HG02852 (cell line): Measurements from ENCODE around the gene FOXD4L1.
A peak's percentile ranks its signal among the peaks of the same experiment; 100 is the strongest.
"Not testable (repeated sequence)": the region's sequence is repeated elsewhere in the genome, so short reads cannot be mapped to it uniquely, and the experiment has no call there.

Source experiments
- ATAC-seq: cut with Tn5 transposase; IDR thresholded peaks from one replicate; pipeline ENCODE4 v1.9.1; 2021; ENCODE audit warnings: mild to moderate bottlenecking, moderate library complexity; ENCODE audit not compliant: unreplicated experiment

FOXD4L1 gene

DNA sequence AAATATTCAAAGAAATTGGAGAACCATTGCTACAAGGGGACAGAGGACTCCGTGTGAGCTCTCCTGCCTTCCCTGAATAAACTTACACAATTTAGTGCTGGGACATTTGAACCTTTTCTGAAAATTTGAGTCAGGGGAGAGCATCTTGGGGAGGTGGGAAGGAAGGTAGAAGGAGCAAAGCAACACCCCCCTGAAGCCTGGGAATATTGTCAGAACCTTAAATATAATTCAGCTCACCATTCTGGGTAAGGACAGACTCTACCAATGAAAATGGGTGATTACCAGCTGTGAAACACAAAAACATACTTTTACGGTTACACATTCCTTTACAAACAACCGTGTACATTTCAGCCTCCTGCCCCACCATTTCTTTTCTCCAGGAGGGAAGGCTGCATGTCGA is at the start of gene FOXD4L1:
TSS of gene FOXD4L1 (plus strand) at position 301 of the 400 bp plus-strand sequence. CDS start 592 bp downstream, outside the sequence.
- ATAC-seq = not testable (repeated sequence)

DNA sequence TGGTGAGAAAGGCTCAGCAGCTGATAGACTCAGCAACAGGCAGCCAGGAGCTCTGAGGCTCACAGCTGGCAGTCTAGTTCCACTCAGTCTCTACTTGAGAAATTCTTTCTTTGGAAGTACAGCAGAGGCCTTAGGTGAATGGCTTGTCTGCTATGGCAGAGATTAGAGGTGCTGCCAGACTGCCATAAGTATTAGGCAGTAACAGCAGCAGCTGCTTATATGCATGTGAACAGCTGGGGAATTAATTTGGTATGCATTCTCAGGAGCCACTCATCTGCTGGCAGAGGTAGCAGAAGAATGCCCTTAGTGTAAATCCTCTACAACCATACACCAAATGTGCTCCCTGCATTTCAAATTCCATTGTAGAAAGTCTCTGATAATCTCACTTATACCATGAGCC is 32.7 kb upstream of the FOXD4L1 start:
- not testable (repeated sequence) for ATAC-seq

DNA sequence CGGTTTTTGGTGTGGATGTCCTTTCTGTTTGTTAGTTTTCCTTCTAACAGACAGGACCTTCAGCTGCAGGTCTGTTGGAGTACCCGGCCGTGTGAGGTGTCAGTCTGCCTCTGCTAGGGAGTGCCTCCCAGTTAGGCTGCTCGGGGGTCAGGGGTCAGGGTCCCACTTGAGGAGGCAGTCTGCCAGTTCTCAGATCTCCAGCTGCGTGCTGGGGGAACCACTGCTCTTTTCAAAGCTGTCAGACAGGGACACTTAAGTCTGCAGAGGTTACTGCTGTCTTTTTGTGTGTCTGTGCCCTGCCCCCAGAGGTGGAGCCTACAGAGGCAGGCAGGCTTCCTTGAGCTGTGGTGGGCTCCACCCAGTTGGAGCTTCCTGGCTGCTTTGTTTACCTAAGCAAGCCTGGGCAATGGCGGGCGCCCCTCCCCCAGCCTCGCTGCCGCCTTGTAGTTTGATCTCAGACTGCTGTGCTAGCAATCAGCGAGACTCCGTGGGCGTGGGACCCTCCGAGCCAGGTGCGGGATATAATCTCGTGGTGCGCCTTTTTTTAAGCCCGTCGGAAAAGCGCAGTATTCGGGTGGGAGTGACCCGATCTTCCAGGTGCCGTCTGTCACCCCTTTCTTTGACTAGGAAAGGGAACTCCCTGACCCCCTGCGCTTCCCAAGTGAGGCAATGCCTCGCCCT is 21.6 kb upstream of the FOXD4L1 start:
- not testable (repeated sequence) for ATAC-seq

DNA sequence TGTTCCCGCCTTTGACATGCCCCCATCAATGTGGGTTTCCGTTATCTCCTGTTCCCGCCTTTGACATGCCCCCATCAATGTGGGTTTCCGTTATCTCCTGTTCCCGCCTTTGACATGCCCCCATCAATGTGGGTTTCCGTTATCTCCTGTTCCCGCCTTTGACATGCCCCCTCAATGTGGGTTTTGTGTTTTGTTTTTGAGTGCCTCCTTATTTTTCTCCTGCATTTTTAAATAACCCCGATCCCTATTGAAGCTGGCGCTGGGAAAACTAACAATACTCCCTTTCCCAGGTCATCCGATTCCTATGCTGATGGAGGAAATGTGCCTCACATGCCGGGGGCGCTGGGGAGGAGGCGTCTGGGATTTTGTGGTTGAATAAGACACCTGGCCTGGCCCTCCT is 1.9 kb upstream of the FOXD4L1 start:
- not testable (repeated sequence) for ATAC-seq

DNA sequence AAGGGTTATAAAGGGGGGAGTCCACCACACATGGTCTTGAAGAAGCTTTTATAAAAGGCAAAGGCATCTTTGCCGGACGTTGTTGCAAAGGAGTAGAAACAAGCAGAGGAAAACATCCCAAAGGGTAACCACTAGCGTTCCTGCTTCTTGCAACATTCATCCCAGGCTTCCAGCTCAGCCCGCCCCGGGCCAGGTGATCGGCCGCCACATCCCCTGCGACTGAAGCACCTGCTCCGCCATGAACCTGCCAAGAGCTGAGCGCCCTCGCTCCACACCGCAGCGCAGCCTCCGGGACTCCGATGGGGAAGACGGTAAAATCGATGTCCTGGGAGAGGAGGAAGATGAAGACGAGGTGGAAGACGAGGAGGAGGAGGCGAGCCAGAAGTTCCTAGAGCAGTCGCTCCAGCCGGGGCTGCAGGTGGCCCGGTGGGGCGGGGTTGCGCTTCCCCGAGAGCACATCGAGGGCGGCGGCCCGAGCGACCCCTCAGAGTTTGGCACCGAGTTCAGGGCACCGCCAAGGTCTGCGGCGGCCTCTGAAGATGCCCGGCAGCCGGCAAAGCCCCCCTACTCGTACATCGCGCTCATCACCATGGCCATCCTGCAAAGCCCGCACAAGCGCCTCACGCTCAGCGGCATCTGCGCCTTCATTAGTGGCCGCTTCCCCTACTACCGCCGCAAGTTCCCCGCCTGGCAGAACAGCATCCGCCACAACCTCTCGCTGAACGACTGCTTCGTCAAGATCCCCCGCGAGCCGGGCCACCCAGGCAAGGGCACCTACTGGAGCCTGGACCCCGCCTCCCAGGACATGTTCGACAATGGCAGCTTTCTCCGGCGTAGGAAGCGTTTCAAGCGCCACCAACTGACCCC is 787 bp downstream of the FOXD4L1 start:
- ATAC-seq = not testable (repeated sequence)

DNA sequence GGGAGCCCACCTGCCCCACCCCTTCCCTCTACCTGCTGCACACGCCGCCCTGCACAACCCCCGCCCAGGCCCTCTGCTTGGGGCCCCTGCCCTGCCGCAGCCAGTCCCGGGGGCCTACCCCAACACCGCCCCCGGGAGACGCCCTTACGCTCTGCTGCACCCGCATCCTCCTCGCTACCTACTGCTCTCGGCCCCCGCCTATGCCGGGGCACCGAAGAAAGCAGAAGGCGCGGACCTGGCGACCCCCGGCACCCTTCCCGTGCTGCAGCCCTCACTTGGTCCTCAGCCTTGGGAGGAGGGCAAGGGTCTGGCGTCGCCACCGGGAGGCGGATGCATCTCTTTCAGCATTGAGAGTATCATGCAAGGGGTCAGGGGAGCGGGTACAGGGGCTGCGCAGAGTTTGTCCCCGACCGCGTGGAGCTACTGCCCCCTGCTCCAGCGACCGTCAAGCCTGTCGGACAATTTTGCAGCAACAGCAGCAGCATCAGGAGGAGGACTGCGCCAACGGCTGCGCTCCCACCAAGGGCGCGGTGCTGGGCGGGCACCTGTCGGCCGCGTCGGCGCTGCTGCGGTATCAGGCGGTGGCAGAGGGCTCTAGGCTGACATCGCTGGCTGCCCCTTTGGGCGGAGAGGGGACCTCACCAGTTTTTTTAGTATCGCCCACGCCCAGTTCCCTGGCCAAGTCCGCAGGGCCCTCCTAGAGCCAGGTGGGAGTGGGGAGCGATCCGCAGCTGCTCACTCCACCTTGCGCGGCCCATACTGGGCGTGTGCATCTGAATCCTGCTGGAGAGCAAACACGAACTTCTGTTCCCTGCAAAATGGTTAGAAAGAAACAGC is 1.6 kb downstream of the FOXD4L1 start:
- ATAC-seq = not testable (repeated sequence)

DNA sequence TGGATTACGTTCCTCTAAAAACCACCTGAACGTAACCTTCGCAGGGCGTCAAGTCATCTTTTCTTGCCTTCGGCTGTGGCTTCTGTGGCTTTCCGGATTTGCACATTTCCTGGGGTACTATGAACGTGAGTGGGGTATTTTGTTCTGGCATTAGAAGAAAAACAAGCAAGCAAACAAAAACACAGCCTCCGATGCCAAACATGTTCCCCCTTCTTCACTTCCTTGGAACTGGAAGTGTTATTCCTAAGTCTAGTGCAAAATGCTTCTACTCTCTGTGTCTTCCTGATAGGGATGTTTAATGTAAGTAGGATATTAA is 2.2 kb downstream of the FOXD4L1 start:
- ATAC-seq = not testable (repeated sequence)

DNA sequence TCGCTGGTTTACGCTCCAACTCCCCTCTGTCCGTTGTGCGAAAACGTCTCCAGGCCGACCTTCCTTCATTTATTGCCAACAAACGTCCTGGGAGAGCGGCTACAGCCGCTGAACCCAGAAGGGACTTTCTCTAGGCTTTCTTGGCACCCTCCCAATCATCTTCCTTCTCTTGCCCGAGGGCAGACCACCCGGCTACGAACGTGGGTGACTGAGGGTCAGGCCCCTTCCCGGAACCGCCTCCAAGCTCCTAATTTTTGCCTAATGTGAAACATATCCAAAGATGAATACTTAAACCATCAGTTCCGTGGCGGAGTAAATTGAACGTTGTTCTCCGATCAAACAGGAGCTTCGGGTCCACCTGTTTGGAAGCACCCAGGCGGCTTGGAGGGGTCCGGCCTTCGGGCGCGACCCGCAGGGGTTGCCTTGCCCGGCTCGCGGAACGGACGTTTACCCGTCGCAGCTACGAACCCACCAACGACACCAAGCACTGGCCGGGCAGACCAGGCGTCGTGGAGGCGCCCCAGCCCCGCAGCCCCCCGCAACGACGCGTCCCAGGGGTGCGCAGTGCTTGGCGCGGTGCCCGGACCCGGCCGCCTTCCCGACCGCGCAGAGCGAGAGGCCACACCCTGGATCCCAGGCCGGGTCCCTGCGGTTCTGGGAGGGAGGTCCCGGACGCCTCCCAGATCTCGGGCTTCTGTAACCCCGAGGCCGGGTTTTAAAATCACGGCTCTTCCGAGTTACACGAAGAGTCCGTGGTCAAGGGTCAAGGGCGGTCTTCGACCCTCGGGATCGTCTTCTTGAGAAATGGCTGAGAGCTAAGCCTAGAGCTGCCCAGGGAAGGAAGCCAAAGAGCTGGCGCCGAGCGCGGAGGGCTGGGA is 4.0 kb downstream of the FOXD4L1 start:
- ATAC-seq = peak; percentile 19

DNA sequence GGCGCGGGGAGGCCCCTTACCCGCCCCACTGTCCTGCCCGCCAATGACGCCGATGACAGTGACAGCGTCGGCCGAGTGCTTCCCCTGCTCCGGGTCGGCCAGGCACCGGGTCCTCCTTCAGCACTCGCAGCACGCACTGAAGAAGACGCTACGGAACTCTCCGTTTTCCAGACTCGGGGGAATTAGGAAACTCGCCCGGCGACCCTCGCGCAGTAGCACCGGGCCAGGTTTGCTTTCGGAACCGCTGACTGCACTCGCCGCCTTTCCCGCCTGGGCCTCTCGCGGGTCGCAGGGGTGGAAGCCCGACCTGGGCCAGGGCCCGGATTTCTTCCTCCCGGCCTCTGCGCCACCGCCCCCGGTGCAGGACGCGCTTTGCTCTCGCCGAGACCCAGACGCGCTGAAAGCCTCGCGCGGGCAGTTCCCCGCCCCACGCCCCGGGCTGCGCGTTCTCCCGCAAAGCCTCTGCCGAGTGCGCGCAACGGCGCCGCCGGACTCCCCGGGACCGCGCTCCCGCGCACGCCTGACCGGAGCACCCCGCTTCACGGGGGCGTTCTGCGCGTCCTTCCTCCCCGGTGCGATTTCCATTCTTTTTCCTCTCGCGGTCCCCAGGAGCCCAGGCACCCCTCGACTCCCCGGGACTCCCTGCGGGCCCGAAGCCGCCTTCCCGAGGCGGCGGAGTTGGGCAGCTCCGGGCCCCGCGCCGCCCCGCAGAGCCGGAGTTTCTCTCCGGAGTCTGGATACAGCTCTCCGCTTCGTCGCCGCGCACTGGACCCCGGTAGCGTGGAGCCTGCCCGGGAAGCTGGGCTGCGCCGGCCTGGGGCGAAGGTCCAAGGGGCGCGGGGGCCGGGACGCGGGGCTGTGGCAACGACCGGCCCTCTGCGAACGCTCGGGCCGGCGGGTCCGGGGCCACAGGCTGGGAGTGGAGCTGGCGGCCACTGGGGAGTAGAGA is 4.9 kb downstream of the FOXD4L1 start:
- ATAC-seq = peak; percentile 76

DNA sequence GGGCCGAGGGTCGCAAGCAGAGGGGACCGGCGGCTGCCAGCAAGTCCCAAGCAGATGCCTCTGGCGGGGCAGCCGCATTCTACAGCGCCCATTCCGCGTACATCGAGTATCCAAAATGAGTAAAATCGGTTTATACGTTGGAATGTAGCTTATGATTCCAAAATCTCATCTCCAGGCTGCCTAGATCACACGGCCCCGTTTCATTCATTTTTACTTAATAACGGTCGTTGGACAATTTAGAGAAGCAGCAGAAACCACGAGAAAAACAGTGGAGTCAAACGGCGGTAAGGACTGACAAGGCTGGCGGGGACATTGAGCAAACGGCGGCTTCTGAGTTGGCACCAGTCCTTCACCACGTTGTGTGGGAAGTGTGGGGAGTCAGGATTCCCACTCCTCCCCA is 5.6 kb downstream of the FOXD4L1 start:
- not testable (repeated sequence) for ATAC-seq

DNA sequence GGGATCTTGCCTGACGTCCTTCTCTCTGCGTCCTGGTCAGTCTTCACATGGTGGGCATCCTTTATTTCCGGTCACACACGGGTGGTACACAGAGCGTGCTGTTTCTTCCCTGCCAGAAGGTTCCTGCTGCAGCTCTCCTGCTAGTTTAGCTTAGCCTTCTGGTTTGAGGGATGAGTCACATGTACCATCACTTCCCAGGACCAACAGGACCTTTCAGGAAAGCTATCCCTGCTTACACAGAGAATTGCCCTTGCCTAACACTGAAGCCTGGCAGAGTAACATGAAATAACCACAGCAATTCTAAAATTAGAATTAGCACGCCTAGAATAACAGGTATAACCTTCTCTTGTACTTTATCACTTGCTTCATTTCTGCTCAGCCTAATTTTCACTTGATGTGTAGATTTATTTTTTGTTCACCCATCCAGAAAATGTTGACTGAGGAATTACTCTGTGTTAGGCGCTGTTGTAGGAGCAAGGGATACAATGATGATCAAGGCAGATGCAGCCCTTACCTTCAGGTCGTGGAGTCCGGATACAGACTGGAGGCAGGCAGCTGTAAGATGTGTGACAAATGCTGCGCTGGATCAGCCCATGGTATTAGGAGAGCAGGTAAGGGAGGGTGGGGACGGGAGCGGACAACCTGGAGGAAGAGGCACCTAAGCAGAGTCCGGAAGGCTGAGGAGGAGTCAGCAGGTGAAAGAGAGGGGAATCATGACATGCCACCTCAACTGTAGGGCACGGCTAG is 9.1 kb downstream of the FOXD4L1 start:
- ATAC-seq = not testable (repeated sequence)

DNA sequence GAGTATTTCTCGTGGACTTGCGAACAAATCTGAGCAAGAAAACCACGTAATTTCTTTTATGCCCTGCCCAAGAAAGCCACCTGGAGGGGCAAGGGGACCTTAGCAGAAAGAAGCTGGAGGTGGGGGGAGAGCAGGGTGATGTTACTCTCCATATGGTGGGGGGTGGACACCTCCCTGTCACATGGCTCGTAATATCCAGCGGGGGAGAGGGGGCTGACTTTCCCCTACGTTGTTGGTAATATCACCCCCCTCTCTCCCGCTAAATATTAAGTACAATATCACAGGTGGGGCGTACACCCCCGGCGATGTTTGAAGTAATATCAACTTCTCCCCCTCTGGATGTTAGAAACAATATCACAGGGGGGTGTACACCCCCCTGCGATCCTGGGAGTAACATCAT is 9.7 kb downstream of the FOXD4L1 start:
- not testable (repeated sequence) for ATAC-seq

DNA sequence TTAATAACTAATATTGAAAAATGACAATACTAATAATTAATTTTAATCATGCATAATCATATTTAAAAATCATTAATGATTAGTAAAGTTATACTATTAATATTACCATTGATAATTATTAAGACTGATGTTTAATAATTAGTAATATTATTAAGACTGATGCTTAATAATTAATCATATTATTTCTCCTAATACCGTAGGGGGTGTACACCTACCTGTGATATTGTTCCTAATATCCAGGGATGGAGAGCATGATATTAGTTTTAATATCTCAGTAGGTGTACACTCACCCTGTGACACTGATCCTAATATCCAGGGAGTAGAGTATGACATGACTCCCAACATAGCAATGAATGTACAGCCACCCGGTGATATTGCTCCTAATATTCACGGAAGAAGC is 12.4 kb downstream of the FOXD4L1 start:
- not testable (repeated sequence) for ATAC-seq

DNA sequence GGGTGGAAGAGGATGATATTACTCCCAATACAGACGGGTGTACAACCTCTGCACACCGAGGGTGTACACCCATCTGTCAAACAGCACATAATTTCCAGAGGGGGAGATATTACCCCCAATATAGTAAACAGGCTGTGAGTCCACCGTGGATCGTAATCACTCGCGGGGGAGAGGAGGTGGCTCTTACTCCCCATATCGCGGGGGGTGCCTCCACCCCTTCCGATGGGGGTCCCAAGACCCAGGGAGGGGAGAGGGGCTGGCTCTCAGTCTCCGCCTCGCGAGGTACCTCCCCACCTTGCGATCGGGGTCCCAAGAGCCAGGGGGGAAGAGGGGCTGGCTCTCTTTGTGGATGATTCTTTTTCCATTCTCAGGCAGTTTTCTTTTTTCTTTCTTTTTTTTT is 13.4 kb downstream of the FOXD4L1 start:
- not testable (repeated sequence) for ATAC-seq

DNA sequence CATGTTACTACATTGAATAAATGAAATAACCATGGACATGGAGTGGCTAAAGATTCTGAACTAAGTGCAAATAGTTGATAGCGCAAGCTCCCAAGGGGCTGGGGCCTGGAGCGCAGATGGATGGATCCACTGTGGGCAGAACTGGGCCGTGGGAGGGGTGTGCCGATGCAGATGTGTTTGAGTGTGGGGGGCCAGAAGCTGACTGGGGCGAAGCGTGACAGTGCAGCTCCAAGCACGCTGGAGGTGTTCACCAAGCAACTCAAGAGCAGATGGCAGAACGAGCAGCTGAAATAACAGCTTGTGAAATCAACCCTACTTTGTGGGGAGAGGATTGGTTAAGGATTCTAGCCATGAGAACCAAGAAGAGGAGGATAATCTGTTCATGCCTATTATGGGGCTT is 17.0 kb downstream of the FOXD4L1 start:
- not testable (repeated sequence) for ATAC-seq

DNA sequence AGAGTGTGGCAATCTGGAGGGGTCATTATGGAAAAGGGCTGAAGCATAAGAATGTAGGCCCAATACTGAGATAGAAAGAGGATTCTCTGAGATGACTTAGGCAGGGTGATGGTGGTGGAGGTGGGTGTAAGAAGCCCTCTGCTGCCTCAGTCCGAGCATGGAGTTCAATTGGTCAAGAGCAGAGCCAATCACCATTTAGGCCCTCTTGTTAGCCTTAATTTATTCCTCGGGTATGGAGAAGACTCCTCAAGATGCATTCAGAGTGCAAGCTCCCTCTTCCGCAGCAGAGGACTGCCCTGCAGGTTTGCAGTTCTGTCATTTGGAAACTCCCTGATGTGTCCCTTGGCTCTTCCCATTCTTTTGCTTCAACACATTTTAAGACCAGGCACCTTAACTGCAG is 17.5 kb downstream of the FOXD4L1 start:
- ATAC-seq = not testable (repeated sequence)

DNA sequence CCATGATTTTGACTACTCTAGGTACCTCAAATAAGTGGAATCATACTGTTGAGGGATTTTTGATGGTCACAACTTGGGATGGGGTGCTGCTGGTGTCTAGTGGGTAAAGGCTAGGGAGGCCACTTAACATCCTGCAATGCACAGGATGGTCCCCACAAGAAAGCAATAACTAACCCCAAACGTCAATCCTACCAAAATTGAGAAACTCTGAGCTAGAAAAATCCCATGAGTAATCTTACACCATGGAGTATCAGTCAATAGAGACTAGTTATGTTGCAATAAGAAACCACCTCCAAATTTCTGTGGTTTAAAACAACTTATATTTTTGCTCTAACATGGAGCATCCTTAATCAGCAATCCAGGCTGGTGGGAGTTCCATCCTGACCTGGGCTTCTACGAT is 18.6 kb downstream of the FOXD4L1 start:
- not testable (repeated sequence) for ATAC-seq

DNA sequence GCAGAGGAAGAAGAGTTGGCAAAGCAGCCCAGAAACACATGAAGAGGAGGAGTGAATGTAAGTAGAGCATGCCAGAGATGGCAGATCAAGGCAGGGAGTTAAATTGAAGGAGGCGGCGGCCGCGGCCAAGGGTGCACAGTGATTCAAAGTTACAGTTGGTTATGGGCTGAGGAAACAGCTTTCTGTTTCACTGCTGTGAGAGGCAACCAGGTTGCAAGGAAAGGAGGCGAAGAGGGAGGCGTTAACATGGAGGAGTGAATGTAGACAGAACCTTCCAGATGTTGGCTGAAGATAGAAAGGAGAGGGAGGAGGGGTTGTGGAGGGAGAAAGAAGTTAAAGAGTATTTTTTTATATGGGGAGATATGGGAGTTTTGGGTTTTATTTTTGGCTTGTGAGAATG is 22.4 kb downstream of the FOXD4L1 start:
- not testable (repeated sequence) for ATAC-seq
